Measurements from ENCODE around the gene NR2F1-AS1.
"Not testable (repeated sequence)": the region's sequence is repeated elsewhere in the genome, so short reads cannot be mapped to it uniquely, and the experiment has no call there.

Gene NR2F1-AS1

GRCh38 chr5:93575461-93576414, 5.3 kb downstream of the NR2F1-AS1 start:
- no peak for DNase-seq

GRCh38 chr5:93574491-93575305, 6.3 kb downstream of the NR2F1-AS1 start:
- DNase-seq: no peak

DNA sequence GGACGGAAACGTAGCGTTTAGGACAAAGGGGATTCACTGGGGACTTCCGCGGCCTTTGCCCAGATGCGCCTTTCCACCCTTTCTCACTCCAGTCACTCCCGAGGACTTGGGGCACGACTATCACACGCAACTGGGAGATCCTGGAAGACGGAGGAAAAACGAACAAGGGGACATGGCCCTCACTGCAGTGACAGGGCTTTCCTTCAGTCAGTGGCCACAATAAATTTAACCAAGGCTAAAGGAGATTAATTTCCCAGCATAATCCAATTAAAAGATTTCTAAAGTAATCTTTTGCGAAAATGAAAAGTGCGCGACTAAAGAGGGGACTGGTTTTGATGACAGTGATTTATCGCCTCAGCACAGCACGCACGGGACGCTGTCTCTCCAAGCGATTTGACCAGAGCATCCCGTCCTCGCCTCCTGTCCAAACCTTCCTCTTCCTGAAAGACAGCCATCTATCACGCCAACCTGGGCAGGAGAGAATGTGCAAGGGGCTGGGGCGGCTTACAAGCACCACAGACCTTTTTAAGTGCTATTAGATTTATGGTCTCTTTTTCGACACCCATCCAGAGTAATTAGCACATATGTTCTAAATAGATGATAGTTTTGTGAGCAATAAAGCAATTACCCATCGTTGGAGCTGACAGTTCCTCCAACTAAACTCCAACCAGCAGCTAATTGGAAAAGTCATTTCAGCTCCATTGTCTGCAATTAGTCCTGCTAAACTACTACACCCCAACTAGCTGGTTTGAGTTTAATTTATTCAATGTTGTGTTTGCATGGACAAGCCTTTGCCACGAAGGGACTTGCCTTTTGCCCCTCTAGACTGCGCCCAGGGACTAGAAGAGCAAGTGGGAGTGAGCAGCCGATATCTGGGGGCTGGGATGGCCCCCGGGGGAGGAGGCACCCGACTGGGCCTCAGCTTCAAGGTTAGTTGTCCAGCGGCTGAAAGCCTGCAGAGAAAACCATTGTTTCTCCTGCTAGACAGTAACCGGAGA, 7.4 kb downstream of the NR2F1-AS1 start:
- DNase-seq: no peak

DNA sequence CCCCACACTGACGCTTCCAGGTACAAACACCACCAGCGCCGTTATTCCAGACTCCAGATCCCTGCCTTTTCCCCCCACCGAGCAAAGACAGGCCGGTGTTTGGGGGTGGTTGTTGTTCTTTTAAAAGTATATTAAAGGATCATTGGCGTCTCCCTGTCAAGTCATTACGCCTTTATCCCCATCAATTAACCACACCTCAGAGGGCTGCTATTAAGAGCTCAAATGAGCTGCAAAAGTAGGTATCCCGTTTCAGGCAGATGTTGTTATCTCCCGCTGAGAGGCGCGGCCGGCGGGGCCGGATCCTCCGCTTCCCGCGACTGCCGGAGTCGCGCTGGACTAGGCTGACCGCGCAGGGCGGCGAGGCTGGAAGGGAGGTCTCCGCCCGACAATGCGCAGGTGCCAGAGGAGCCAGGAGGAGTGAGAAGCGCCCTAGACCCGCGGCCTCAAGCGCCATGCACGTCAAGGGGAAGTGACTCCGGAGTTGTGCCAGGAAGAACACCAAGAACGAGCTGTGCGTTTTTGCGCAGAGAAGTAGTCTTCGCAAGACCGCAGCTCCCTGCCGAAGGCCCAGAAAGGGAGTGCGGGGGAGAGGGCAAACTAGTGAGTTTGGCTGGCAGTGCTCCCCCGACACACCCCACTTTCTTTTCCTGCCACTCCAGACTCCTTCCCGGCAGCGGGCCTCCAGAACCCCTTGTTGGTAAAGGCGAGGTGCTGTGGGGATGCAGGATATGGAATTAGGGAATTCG, 8.2 kb downstream of the NR2F1-AS1 start:
- DNase-seq: no peak

- DNase-seq: no peak
Measured at GRCh38 chr5:93572101-93572607, 8.9 kb downstream of the NR2F1-AS1 start.

- DNase-seq: no peak
Measured at GRCh38 chr5:93571114-93571949, 9.7 kb downstream of the NR2F1-AS1 start.

DNA sequence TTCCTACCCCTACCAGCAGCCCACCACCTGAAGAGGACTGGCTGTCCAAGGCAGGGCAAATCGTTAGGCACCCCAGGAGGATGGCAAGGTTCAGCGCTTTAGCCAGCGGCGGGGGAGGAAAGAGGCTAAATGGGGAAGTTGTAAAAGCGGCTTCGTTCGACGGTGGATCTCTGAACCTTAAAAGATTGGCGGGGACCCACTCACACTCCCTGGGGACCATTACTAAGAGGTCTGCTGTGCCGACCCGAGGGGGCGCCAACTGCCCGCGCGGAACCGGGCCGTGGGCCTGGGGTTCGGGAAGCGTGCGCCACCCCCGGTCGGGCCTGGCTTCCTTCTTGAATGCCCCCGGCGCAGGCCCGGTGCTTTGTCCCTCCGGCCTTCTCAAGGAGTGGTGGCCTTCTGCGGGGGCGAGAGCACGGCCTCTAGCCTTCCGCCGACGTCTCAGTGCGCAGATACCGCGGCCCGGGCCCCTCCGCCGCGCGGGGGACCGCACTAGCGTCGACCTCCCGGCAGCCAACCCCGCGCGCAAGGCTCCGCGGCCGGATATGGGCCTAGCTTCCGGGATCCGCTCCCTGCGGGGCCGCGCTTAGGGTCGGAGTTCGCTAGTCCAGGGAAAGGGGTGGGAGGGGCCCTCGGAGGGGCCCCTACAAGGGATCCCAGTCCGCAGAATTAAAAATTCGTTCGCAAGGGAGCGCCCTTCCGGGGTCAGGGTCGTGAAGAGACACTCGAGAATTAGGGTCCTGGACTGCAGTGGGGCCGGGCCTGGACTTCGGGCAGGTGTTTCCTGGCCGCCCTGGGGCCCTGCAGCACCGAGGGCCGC, 10.5 kb downstream of the NR2F1-AS1 start:
- no peak for DNase-seq

DNA sequence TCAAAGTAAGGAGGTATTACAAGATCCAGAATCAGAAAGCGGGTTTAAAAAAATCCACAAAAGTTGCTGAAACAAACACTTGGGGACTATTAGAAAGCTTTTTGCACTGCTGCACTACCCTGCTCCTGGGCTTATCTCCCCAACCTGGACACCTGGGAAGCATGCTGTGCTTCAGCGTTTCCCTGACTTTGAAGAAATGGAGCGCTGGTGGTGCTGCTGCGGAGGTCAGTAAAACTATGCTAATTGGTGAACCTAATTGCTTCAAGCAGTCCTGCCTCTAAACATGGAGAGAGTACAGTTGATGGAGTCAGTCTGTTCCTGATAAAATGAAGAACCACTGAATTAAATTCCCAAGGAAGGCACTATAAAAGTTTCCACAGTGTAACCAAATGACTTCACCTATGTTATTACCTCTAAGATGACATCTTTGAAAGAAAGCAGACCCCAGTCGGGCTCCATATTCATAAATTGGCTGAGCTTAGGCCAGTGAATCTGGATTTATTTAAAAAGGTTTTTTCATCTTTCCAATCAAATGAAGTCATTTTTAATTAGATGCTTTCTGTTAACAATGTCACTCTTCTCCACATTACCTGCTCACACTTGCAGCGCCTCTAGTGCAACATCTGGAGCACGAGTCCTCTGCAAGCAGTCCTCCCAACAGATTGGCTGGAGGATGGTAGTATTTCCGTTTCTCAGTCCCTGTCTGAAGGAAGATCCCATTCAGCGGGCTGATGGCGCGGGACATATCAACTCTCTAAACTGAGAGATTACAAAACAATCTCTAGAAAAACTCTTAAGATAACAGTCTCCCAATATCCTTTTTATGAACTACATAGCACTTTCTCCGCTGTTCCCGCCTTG, 11.5 kb downstream of the NR2F1-AS1 start:
- DNase-seq: no peak

DNA sequence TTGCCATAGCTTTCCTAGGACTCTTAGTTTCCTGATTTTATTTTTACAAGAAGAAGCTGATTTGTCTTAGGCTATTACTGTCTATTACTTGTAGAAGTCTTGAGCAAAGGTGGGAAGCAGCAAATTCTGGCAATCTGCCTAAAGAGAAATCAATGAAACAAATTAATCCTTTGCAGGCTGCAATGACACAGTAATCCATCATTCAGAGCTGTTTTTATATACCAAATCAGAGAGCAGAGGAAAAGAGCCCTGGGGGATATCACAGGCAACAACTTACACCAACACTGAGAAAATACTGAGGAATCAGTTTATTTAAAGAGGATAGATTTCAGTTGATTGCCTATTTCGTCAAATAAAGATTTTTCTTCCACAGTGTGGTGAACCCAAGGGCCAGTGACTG, 13.6 kb downstream of the NR2F1-AS1 start:
- no peak for DNase-seq

DNA sequence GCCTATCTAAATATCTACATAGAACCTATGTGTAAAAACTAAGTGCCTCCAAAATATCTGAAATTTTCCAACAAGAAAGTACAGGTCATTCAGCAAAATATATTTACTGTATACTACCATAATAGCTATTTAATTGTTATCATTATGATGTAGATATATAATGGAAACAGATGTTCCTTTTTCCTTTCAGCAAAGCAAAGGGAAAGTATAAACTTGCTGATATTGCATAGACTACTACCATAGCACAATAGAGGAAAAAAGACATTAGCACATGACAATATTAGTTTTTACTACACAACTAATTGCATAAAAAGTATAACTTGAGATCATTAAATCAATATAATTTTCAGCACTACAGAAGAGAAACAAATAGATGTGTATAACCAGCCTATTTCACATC, 14.9 kb downstream of the NR2F1-AS1 start:
- DNase-seq: no peak

- no peak for DNase-seq
Measured at GRCh38 chr5:93557021-93557604, 23.9 kb downstream of the NR2F1-AS1 start.

DNA sequence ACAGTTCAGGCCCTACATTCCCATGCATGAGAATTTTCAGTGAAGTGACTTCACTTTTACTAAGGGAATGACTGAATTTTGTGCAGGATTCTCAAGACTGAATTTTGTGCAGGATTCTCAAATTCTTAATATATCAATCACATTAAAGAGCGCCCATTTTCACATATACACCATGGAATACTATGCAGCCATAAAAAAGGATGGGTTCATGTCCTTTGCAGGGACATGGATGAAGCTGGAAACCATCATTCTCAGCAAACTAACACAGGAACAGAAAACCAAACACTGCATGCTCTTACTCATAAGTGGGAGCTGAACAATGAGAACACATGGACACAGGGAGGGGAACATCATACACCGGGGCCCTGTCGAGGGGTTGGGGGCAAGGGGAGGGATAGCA, 31.4 kb downstream of the NR2F1-AS1 start:
- DNase-seq: not testable (repeated sequence)

DNA sequence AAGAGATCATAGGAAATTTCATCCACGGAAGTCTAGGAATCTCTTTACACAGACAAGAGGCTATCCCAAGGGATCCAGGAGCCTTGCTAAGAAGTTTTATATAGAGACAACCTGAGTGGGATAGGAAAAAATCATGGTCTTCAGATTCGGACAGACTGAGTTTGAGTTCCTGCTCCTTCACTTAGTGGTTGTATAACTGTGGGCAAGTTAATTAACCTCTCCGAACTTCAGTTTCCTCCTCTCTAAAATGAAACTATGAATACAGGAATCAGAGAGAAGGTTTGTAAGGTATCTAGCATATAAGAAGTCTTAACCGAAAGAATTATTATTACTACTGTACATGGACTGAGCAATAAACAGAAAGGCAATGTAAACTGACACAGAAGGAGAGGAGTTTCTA, 35.1 kb downstream of the NR2F1-AS1 start:
- no peak for DNase-seq

DNA sequence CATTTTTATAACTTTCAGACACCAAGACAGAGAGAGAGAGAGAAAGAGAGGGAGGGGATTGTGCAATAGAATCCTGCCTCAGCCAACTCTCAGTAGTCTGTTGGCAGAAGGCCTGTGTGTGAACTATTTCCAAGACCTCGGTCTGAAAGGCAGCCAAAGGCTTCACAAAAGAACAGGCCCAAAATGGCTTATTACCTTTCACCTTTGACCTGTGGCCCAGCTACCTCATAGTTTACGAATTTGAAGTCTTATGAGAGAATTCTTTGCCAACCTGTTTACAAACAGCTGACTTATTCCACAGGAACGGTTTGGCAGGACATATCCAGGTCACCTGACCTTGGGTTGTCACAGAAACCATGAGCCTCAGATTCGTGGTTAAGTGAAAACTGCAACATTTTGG, 48.6 kb downstream of the NR2F1-AS1 start:
- no peak for DNase-seq

DNA sequence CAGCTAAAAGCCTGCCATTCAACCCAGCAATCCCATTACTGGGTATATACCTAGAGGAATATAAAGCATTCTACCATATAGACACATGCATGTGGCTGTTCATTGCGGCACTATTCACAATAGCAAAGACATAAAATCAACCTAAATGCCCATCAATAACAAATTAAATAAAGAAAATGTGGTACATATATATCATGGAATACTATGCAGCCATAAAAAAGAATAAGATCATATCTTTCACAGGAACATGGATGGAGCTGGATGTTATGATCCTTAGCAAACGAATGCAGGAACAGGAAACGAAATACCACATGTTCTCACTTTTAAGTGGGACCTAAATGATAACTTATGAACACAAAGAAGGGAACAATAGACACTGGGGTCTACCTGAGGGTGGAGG, 59.2 kb downstream of the NR2F1-AS1 start:
- not testable (repeated sequence) for DNase-seq

- DNase-seq: no peak
Measured at GRCh38 chr5:93519740-93520139, 61.3 kb downstream of the NR2F1-AS1 start.

- DNase-seq: no peak
Measured at GRCh38 chr5:93517828-93518227, 63.2 kb downstream of the NR2F1-AS1 start.

GRCh38 chr5:93513298-93513697, 67.7 kb downstream of the NR2F1-AS1 start:
- no peak for DNase-seq
